NCI-H526 treated with DMSO at 0.1 percent for 48 hours (cell line): ENCODE measurements around the gene CPTP.
"Not testable (repeated sequence)": the region's sequence is repeated elsewhere in the genome, so short reads cannot be mapped to it uniquely, and the experiment has no call there.

Experiments used
- DNase-seq: peaks from one replicate; lab custom pipeline; 2025; lab: John Stamatoyannopoulos, UW

Gene CPTP

GRCh38 chr1:1365875-1366698 is 41.5 kb downstream of the CPTP start:
- no peak for DNase-seq

- DNase-seq: no peak
Observed at GRCh38 chr1:1366699-1367066, 42.1 kb downstream of the CPTP start.

- DNase-seq: no peak
Observed at GRCh38 chr1:1367315-1367714, 42.7 kb downstream of the CPTP start.

GRCh38 chr1:1370094-1370493 is 45.5 kb downstream of the CPTP start:
- DNase-seq: not testable (repeated sequence)

GRCh38 chr1:1370771-1371300 is 46.2 kb downstream of the CPTP start:
- no peak for DNase-seq

GRCh38 chr1:1371364-1371745 is 46.8 kb downstream of the CPTP start:
- no peak for DNase-seq

- DNase-seq: no peak
Observed at GRCh38 chr1:1371746-1372711, 47.4 kb downstream of the CPTP start.

- DNase-seq: no peak
Observed at GRCh38 chr1:1373051-1373814, 48.6 kb downstream of the CPTP start.

GRCh38 chr1:1373815-1374588 is 49.4 kb downstream of the CPTP start:
- no peak for DNase-seq

- DNase-seq: no peak
Observed at GRCh38 chr1:1374589-1374928, 50.0 kb downstream of the CPTP start.

- DNase-seq: peak; percentile 98
Observed at GRCh38 chr1:1374929-1375662, 50.5 kb downstream of the CPTP start, which contains the start of gene AURKAIP1. TSS of gene AURKAIP1 (minus strand) at chr1:1375207. CDS start at chr1:1374756, 451 bp downstream.

GRCh38 chr1:1376551-1377226 is 52.1 kb downstream of the CPTP start:
- DNase-seq: no peak

- DNase-seq: no peak
Observed at GRCh38 chr1:1377540-1378205, 53.1 kb downstream of the CPTP start.
